Omental fat pad (tissue), 4 donors: ENCODE results near the gene CNGB1. TPM values are rescaled to one million over a fixed set of nuclear protein-coding genes. Genes with fewer than 3 reads are reported as not detected.
"Not testable (repeated sequence)": the region's sequence is repeated elsewhere in the genome, so short reads cannot be mapped to it uniquely, and the experiment has no call there.

Experiments
- ATAC-seq: fragments of 150-250 bp; one replicate; pipeline ENCODE4 v1.9.1; 2016; ENCODE audit warnings: mild to moderate bottlenecking, moderate library complexity; ENCODE audit not compliant: low FRiP score
- DNase-seq: peaks from one replicate; pipeline ENCODE4 v3.0.0-alpha.2; 2019; ENCODE audit warnings: low spot score
- total RNA-seq, 4 donors: library from RNA; depleted of rRNA; stranded (reverse); fragments of >200 nt; gene quantifications; one replicate each; pipeline ENCODE4 v1.1.0, GENCODE V29; 2016
- TF ChIP-seq, protein P1 (sequence below), 3 donors: fragments of 450-650 bp; IDR thresholded peaks; one replicate each; pipeline ENCODE4 v1.5.1; 2016 to 2017; ENCODE audit warnings: antibody characterized with exemption in 3 of 3, mild to moderate bottlenecking in 3 of 3, moderate library complexity in 2 of 3

CNGB1 gene
- total RNA-seq, 4 donors from 2014 or later = not detected

DNA sequence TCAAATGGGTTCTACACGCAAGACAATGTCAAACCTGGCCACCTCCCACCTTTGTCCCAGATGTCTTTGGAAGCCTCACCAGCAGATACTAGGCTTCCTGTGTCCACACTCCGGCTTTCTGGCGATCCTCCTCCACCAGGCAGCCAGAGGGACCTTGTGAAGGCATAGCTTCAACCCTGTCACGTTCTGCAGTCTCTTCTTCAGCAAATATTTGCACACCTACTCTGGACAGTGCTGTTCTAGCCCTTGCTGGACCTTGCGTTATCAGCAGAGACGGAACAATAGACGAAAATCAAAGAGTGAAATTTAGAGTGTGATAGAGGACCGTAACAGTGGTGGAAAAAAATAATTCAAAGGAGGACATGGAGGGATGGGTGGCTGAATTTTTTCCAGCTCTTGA is 130.1 kb downstream of the CNGB1 start:
- DNase-seq (no peak), ATAC-seq (no peak)
- TF ChIP-seq, protein P1, sequence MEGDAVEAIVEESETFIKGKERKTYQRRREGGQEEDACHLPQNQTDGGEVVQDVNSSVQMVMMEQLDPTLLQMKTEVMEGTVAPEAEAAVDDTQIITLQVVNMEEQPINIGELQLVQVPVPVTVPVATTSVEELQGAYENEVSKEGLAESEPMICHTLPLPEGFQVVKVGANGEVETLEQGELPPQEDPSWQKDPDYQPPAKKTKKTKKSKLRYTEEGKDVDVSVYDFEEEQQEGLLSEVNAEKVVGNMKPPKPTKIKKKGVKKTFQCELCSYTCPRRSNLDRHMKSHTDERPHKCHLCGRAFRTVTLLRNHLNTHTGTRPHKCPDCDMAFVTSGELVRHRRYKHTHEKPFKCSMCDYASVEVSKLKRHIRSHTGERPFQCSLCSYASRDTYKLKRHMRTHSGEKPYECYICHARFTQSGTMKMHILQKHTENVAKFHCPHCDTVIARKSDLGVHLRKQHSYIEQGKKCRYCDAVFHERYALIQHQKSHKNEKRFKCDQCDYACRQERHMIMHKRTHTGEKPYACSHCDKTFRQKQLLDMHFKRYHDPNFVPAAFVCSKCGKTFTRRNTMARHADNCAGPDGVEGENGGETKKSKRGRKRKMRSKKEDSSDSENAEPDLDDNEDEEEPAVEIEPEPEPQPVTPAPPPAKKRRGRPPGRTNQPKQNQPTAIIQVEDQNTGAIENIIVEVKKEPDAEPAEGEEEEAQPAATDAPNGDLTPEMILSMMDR (IDR thresholded peaks at IDR 0.05) = no peak

DNA sequence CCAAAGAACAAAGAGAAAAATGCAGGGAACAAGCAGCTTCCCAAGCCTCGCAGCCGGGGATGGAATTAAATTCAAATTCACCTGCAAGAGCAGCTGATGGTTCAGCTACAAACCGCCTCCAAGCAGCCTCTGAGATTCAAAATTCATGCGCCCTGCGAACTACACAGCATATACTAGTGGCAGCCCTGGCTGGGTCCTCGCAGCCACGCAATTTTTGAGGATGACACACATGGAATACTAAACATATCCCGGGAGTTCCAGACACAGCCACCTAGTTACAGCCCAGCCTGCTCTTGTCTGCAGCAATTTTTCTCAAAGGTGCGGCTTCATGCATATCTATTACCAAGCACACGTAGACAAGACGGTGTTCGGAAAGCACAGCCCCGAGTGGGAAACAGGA is 132.8 kb downstream of the CNGB1 start:
- DNase-seq = no peak
- no peak for ATAC-seq

DNA sequence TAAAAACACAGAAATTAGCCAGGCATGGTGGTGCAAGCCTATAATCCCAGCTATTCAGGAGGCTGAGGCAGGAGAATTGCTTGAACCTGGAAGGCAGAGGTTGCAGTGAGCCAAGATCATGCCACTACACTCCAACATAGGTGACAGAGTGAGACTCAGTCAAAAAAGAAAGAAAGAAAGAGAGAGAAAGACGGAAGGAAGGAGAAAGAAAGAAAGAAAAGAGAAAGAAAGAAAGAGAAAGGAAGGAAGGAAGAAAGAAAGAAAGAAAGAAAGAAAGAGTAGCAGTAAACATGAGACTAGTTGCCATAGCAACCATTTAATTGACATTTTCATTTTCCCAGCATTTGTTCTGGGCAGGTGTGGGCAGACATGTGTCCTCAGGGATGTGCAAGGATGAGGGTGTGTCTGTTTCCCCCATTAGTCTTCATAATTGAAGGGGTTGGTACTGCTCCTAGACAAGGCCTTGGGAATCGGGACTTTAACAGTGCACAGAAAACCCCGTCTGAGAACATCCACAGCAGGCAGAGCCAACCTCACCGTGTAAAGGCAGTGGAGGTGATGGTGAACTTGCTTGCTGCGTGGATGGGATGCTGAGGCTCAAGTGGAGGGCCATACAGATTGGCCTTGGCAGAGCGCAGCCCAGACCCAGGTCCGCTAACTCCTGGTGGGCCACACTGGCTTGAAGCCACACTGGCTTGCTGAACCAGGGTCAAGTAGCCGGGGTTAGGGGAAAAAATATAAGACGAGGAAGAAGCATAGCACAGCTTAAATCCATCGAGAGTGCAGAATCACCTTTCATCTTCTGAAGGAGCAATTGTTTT is 133.4 kb downstream of the CNGB1 start:
- DNase-seq (no peak), ATAC-seq (no peak)
- TF ChIP-seq, protein P1 (IDR thresholded peaks at IDR 0.05) = no peak

More for the DNA sequence above, 132.8 kb downstream of the CNGB1 start:
- TF ChIP-seq, protein P1 (IDR thresholded peaks at IDR 0.05) = no peak

DNA sequence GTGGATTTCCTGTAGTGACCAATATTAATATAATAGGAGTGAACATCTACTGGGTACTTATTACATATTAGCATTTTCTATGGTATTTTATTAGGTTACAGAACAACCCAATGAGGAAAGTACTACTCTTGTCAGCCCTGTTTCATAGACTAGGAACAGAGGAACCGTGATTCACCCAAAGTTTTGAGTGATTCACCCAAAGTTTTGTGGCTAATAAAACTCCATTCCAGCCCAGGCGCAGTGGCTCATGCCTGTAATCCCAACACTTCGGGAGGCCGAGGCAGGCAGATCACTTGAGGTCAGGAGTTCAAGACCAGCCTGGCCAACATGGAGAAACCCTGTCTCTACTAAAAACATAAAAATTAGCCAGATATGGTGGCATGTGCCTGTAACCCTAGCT is 135.5 kb downstream of the CNGB1 start:
- not testable (repeated sequence) for ATAC-seq, DNase-seq

DNA sequence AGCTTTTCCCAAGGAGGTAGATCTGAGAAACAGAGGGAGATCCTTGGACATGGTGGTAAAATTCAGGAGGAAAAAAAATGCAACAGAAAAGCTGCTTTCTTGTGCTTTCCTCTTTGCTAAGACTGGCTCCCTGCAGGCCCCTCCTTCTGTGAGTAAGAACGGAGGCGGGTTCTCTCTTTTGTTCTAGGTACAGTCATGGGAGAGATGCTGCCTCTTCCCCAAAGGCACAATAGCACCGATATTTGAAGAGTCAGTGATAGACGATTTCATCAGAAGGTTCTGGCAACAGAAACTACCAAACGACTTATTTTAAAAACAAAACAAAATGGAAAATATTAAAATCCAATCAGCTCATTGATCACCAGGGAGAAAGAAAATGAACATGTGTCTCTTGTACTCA is 136.0 kb downstream of the CNGB1 start:
- ATAC-seq (no peak), DNase-seq (no peak)
- TF ChIP-seq, protein P1 (IDR thresholded peaks at IDR 0.05) = no peak

Other genes starting within 250 kb of the CNGB1 start
- gene KATNB1, start 235.4 kb downstream of the CNGB1 start, total RNA-seq = 10 to 100 TPM in 3 of 4 donors, 1 to 10 TPM in 1; 8.7 to 23.5 (median 14.1) TPM
- 10 to 100 TPM; 41.5 to 96.9 (median 58.9) TPM for gene KIFC3, start 168.6 kb downstream of the CNGB1 start, total RNA-seq
- gene ZNF319, start 29.5 kb upstream of the CNGB1 start, total RNA-seq = 1 to 10 TPM; 3.2 to 9.1 (median 5.6) TPM
- 10 to 100 TPM; 18.8 to 42.5 (median 33.4) TPM for gene USB1, start 30.3 kb upstream of the CNGB1 start, total RNA-seq
- 10 to 100 TPM in 3 of 4 donors, 1 to 10 TPM in 1; 5.5 to 15.2 (median 14.4) TPM for gene MMP15, start 54.6 kb upstream of the CNGB1 start, total RNA-seq
- gene CFAP20, start 158.3 kb upstream of the CNGB1 start, total RNA-seq = 10 to 100 TPM; 28.5 to 39.2 (median 33.8) TPM
- 10 to 100 TPM; 34.4 to 48.8 (median 37.8) TPM for gene CSNK2A2, start 227.0 kb upstream of the CNGB1 start, total RNA-seq